GM18519 (cell line): Measurements from ENCODE around the gene PLD3.

Source experiments
- ATAC-seq: cut with Tn5 transposase; IDR thresholded peaks from one replicate; pipeline ENCODE4 v1.9.1; 2021; ENCODE audit warnings: mild to moderate bottlenecking, moderate library complexity; ENCODE audit not compliant: unreplicated experiment, low FRiP score

Gene PLD3, protein sequence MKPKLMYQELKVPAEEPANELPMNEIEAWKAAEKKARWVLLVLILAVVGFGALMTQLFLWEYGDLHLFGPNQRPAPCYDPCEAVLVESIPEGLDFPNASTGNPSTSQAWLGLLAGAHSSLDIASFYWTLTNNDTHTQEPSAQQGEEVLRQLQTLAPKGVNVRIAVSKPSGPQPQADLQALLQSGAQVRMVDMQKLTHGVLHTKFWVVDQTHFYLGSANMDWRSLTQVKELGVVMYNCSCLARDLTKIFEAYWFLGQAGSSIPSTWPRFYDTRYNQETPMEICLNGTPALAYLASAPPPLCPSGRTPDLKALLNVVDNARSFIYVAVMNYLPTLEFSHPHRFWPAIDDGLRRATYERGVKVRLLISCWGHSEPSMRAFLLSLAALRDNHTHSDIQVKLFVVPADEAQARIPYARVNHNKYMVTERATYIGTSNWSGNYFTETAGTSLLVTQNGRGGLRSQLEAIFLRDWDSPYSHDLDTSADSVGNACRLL

DNA sequence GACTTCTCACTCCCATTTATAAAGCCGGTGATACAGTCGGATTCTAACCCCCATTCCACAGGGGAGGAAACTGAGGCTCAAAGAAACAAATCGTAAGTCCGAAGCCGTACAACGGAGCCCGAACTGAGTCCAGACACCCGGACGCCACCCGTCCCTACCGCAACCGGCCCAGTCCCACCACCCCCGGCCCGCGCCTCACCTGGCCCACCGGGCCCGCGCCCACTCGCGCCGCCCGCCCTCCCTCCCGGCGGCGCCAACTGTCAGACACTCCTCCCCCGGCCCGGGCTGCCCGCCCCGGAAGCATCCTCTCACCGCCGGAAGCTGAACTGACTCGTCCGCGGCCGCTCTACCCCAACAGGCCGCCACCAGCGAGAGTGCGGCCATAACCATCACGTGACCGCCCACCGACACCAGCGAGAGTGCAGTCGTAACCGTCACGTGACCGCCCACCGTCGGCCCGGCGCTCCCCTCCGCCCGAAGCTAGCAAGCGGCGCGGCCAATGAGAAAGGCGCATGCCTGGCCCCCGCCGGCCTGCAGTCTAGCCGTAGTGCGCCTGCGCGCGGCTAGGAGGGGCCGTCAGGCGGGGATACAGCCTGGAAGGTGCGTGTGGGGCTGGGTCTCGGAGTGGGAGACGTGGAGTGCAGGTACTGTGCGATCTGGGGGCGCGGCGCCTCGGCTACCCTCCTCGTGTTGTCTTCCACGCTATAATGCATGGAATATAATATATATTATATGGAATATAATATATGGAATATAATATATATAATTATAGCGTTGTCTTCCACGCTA is at the start of gene PLD3, which contains the start of gene C19orf47:
TSS of gene PLD3 (plus strand) at position 571 of the 789 bp plus-strand sequence. CDS start 17,789 bp downstream, outside the sequence.
TSS of gene C19orf47 (minus strand) at position 273 of the 789 bp plus-strand sequence. CDS start 6,540 bp downstream, outside the sequence.
- peak; percentile 78 for ATAC-seq

DNA sequence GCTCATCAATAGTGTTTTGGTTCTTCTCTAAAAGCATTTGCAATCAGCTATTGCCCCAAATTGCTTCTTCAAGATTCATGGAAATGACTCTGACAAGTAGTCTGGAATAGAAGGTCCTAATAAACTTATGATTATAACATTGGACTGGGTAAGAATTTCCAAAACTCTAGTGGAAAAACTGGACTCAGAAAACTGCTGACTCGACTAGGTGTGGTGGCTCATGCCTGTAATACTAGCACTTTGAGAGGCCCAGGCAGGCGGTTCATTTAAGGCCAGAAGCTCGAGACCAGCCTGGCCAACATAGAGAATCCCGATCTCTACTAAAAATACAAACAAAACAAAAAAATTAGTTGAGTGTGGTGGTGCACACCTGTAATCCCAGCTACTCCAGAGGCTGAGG is 47.8 kb upstream of the PLD3 start:
- no peak for ATAC-seq

DNA sequence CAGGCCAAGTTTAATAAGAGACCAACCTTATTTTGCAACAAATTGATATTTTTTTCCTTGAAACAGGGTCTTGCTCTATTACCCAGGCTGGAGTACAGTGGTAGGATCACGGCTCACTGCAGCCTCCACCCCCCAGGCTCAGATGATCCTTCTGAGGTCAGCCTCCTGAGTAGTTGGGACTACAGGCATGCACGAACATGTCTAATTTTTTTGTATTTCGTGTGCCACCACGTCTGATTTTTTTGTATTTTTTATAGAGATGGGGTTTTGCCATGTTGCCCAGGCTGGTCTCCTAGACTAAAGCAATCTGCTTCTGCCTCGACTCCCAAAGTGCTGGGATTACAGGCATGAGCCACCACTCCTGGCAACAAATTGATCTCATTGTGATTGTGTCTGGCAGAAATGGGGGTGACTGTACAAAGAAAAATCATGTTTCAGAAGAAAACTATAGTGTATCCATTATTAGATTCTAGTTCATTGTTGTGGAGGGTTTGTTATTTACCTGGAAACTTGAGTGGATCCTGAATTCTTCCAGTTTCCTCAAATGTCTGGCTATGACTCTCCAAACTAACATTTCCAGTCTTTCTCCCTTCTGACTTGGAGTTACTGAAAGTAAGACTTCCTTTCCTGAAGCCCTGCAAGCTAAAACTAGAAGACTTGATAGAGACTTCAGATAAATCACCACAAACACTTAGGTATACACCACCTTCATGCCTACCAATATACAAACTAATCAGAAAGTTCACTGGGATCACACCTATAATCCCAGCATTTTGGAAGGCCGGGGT is 46.1 kb upstream of the PLD3 start:
- no peak for ATAC-seq

GRCh38 chr19:40303765-40304164 is 44.7 kb upstream of the PLD3 start:
- no peak for ATAC-seq

- ATAC-seq: no peak
These were observed 44.2 kb upstream of the PLD3 start for GRCh38 chr19:40304306-40304705.

DNA sequence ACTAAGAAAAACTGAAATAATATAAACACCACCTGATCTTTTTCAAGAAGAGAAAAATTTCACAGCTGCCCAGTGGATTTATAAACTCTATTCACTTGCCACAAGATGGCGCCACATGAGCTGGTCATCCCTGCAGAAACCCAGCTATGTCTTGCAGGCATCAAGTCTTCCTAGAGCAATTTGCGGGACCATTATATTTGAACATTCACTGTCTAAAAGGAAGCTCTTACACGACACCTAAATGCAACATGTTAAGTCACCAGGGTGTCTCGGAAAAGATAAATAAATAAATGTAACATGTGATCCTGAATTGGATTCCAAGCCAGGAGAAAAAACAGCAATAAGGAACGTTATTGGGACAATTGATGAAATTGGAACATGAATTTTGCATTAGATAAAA is 43.1 kb upstream of the PLD3 start:
- no peak for ATAC-seq

DNA sequence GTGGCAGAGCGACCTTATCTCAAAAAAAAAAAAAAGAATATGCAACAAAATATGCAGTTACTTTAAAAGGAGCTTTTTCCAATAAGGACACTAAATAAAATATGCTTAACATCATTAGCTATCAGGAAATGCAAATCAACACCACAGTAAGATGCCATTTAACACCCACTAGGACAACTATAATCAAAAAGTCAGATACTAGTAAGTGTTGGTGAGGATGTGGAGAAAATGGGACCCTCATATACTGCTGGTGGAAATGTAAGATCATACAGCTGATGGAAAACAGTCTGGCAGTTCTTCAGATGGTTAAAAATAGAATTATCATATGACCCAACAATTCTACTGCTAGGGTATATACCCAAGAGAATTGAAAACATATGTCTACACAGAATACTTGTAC is 38.8 kb upstream of the PLD3 start:
- no peak for ATAC-seq

DNA sequence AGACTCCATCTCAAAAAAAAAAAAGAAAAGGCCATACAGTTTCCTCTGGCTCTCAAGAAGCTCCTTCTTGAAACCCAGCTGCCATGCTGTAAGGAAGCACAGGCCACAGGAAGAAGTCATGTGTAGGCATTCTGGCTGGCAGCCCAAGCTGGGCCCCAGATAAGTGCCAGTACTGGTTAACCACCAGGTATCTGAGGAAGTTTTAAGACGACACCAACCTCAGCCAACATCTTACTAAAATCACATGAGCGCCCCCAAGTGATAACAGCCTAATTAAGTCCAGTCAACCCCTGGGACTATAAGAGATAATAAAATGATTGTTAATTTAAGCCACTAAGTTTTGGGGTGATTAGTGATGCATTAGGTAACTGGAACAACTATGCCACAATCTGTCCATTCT is 36.0 kb upstream of the PLD3 start:
- no peak for ATAC-seq

GRCh38 chr19:40313229-40313983 is 35.1 kb upstream of the PLD3 start:
- ATAC-seq: no peak

GRCh38 chr19:40314656-40315055 is 33.8 kb upstream of the PLD3 start:
- no peak for ATAC-seq

- no peak for ATAC-seq
These were observed 32.6 kb upstream of the PLD3 start for GRCh38 chr19:40315812-40316470.

DNA sequence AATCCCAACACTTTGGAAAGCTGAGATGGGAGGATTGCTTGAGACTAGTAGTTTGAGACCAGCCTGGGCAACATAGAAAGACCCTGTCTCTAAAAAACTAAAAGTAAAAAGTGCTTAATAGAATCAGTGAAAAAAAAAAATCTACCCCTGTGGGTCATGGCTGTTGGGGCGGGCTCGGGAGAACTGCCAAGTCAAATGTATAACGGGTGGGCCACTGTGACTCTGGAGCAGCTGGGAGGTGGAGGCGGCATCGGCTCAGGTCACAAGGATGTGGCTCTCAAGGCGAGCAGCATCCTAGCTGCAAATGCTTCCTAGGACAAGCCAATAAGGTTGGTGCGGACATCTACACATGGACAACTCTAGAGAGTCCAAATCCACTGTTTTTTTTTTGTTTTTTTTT is 31.2 kb upstream of the PLD3 start:
- ATAC-seq: no peak

DNA sequence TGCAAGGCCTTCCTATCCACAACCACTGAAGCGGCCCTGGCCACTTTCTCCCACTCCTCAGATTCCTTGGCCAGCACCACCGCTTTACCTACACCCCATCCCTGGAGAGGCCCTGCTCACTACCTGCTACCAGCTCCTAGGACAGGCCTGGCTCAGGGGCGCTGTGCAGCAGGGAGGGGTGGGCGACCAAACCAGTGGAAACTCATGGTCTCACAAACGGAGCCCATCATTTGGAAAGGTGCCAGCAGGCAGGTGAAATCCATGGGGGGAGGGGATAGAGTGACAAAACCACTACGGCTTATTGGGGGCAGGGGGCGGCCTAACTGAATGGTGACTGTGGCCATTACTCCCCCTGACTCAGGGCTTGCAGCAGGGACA is 27.9 kb upstream of the PLD3 start:
- ATAC-seq: no peak

DNA sequence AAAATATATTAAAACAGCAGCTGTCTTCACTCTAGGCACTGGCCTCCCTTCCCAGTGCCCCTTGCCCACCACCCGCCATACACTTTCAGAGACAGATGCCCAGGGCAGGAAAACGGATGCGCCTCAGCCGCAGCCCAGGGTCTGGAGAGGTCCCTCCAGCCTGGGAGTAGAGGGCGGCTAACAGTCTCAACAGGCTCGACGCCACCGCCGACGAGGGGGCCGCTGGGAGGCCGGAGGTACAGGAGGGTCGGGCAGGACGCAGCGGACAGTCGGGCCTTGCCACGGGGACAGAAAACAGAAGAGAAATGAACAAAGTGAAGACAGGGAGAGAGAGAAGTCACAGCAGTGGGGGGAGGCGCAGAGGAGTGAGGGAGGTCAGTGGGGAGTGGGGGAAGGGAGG is 27.4 kb upstream of the PLD3 start:
- no peak for ATAC-seq

DNA sequence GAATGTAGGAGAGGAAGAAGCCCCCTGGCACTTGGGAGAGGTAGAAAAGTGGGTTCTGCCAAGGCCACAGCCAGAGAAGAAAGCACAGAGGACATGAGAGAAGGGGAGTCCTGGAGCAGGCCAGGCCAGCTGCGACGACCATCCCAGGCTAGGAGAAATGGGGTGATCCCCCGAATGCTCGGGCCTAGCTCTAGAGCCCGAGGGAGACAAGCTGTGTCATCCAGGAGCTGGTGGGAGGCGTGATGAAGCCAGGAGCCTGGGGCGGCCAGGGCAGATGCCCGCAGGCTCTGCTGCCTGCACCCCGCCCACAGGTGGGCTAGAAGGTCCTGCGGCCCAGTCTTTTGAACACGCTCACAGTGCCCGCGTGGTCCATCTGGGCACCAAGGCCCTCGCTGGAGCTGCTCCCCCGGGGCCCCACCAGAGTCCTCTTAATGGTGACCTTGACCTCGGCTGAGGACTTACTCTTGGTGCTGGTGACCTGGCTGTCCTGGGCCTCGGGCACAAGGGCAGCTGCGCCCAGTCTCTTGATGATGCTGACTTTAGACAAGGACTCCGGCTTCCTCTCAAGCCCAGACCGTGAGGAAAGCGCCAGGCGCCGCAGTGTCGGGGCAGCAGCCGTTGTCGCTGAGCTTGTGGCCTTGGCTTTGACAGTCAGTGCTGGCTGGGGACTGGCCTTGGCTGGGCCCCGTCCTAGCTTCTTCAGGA is 26.8 kb upstream of the PLD3 start:
- no peak for ATAC-seq

DNA sequence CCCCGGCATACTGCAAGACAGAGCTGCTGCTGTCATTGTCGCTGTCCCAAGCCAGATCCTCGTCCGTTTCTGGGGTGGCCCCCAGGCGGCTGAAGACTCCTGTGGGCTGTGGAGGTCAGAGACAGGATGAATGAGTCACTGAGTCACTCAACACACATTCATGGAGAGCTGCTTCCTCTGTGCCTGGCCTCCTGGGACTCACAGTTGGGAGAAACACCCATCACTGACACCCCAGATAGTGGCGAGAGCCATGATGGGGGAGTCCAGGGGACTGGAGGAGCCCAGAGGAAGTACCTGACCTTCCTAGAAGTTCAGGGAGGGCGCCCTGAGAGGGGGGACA is 26.3 kb upstream of the PLD3 start:
- no peak for ATAC-seq

DNA sequence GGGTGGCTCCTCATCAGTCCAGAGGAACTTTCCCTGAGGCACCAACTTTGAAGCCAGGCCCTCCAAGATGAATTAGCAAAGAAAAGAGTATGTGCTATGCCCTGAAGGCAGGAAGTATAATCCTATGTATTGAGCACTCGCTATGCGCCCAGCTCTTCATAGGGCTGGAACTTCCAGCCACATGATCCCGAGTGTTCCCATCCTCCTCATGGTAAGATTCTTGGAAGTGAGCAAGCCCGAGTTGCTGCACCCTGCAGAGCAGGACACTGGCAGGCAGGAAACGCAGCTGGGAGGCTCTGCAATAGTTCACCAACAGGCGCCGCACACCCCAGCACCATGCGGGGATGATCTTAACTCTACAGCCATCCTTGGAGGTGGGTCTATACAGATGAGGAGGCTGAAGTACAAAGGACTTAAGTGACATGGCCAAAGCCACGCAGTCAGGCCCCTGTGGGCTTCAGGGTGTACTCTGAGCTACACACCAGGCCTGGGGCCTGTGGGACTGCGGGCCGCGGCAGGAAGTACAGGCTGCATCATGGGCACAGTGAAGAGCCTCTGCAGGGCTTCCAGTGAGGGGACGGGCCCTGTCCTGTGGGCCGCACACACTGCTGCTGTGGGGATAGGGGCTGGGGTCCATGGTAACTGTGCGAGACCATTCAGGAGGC is 25.4 kb upstream of the PLD3 start:
- ATAC-seq: no peak

DNA sequence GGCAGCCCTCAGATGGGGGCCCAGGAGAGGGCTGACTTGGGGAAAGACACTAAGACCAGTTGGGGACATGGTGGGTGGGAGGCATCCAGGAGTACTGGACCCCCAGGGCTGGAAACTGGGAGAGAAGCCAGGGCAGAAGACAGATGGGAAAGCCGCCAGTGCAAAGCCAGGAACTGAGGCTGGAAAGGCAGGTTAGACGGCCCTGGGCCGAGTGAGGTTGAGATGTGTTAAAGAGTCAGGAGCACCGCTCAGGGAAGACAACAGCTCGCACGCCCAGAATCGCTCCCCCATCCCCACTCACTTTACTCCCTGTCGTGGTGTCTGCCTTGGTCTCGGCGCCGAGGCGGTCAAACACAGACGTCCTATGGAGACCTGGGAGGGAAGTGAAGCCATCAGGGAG is 24.8 kb upstream of the PLD3 start:
- no peak for ATAC-seq

GRCh38 chr19:40326201-40326600 is 22.3 kb upstream of the PLD3 start:
- no peak for ATAC-seq
